Left renal cortex interstitium (tissue), 4 donors: ENCODE results near the gene ETNPPL. TPM values are rescaled to one million over a fixed set of nuclear protein-coding genes. Genes with fewer than 3 reads are reported as not detected.
"Not testable (repeated sequence)": the region's sequence is repeated elsewhere in the genome, so short reads cannot be mapped to it uniquely, and the experiment has no call there.

Source experiments
- DNase-seq, 4 donors: peaks; one replicate each; pipeline ENCODE4 v3.0.0-alpha.2; 2013; ENCODE audit warnings: low read depth in 4 of 4, low spot score in 2 of 4, missing footprints in 1 of 4
- polyA plus RNA-seq, 4 donors: library from polyadenylated mRNA; unstranded; fragments of 120-200 nt; gene quantifications; one replicate each; pipeline ENCODE4 v1.2.1, GENCODE V29; 2013; ENCODE audit not compliant: insufficient read length in 4 of 4

ETNPPL gene
- polyA plus RNA-seq, 4 donors = 0.25 to 0.27 TPM; not detected in 2

GRCh38 chr4:108763226-108763593 is 357 bp upstream of the ETNPPL start:
- DNase-seq = no peak

DNA sequence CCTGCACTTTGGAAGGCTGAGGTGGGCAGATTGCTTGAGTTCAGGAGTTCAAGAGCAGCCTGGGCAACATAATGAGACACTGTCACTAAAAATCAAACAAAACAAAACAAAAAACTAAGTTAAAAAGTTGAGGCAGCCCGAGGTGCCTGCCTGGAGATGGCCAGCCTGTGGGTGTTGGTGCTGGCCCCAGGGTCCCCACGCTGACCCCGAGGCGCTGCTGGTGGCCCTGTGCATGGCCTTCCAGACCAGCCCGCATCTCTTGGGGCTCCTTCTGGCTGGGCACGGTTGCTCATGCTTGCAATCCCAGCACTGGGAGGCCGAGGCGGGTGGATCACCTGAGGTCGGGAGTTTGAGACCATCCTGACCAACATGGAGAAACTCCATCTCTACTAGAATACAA is 4.4 kb downstream of the ETNPPL start:
- DNase-seq = no peak

- no peak for DNase-seq
Observed at GRCh38 chr4:108754327-108754726, 8.5 kb downstream of the ETNPPL start.

GRCh38 chr4:108751321-108751720 is 11.5 kb downstream of the ETNPPL start:
- no peak for DNase-seq

DNA sequence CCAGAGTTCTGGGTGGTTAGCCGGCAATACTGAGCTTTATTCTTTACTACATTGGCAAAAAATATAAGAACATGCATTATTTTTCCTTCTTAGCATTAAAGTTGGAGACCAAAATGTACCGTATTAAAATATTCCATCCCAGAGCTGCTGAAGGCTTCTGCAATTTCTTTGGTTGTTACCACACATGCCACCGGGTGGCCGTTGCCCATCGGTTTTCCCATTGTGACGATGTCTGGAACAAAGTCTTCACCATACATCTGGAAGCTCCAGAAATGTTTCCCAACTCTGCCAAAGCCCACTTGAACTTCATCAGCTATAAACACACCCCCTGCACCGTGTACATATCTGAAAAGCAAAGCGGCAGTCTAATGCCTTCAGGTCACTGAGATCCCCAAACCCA is 13.7 kb downstream of the ETNPPL start:
- no peak for DNase-seq

GRCh38 chr4:108746511-108746910 is 16.3 kb downstream of the ETNPPL start:
- no peak for DNase-seq

DNA sequence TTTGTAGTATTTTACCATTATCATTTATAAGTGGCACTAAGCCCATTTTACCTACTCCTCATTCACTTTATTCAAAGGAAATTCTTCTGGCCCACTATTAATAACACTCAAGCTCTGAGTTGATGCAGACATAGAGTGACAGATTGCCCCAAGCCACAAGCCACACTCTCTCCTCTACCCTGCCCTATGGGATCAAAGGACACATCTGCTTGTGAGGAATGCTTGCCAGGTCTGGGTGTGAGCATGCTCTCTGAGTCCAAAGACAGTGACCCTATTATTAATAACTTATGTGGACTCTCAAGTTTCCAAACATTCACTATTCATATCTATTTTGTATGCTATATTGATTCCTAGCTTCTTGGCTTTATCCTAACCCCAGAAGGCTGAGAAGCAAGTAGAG is 18.5 kb downstream of the ETNPPL start:
- DNase-seq = no peak

- no peak for DNase-seq
Observed at GRCh38 chr4:108742451-108743420, 20.1 kb downstream of the ETNPPL start.

DNA sequence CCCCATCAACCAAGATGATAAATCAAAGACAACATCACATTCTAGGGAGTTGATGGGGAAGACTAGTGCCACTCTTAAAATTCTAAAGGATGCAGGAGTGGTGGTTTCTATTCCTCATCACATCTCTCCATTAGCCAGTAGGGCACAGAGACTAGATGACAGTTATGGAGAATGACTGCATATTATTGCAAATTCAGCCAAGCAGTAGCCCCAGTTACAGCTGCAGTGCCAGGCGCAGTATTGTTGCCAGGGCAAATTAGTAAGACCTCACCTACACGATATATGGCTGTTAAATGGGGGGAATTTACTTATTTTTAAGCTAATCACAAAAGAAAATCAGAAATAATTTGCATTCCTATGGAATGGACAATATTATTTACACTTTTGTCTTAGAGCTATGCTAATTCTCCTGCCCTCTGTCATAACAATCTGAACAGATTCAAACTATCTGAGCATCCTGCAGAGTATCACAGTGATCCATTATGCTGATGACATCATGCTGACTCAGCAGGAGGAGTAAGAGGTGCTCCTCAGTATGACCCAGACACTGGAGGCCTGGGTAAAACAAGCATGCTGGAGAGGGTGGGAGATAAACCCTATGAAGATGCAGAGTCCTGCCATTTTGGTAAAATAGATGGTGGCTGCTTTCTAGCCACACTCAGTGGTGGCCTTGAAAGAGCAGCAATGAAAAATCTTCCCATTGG is 24.7 kb downstream of the ETNPPL start:
- DNase-seq = no peak

DNA sequence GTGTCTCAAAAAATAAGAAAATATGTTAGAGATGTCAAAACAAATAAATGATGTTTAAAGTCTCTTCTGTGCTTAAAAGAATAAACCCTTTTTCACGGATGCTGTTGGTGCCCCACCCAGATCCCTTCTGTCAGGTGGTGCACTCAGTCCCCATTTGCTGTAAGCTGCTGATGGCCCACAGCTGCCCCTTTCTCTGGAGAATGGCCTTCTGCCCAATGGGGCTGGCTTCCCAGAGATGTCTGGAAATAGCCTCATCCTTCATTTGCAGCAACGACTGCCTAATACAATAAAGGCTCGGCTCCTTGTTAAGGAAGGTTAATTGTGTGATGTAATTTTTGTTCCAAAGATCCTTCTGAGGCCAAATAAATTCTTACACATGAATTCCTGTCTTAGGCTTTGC is 31.8 kb downstream of the ETNPPL start:
- no peak for DNase-seq

- no peak for DNase-seq
Observed at GRCh38 chr4:108730579-108730978, 32.3 kb downstream of the ETNPPL start.

GRCh38 chr4:108729731-108730130 is 33.1 kb downstream of the ETNPPL start:
- no peak for DNase-seq

DNA sequence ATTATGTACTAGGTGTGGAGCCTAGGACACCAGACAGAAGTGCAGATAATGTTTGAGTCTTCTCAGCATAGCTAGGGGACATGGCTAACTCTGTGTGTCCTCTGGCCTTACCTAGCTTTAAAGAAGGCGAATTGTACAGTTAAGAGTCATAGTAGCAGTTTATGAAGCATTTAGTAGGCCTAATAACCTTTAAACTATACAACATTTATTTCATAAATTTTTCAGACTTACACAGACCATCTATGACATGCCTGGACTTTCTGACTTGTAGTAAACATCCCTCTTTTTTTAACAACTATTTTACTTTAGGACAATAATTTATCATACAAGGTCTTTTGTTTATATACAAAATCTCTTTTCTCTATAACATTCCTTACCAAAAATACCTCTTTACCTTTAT is 37.4 kb downstream of the ETNPPL start:
- DNase-seq = no peak

DNA sequence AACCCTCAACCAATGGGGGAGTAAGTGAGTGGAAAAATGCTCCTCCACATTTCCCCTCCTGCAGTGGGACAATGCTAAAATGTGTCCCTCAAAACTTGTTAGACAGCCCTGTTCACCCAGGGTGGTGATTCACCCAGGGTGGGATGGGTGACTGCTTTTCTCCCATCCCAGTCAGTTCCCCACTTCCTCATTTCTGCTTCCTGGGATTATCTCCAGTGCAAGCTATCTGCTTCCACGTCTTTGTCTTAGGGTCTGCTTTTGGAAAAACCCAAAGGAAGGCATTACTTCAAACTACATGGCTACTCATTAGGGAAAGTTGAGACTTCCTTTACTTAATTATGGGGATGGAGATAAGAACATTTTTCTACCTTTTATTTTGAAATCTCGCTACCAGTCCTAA is 45.5 kb downstream of the ETNPPL start:
- no peak for DNase-seq

GRCh38 chr4:108716340-108716739 is 46.5 kb downstream of the ETNPPL start:
- no peak for DNase-seq

GRCh38 chr4:108714880-108715279 is 48.0 kb downstream of the ETNPPL start:
- no peak for DNase-seq

GRCh38 chr4:108710578-108710977 is 52.3 kb downstream of the ETNPPL start:
- DNase-seq = not testable (repeated sequence)

GRCh38 chr4:108709722-108710121 is 53.1 kb downstream of the ETNPPL start:
- DNase-seq = no peak

GRCh38 chr4:108709234-108709633 is 53.6 kb downstream of the ETNPPL start:
- no peak for DNase-seq

DNA sequence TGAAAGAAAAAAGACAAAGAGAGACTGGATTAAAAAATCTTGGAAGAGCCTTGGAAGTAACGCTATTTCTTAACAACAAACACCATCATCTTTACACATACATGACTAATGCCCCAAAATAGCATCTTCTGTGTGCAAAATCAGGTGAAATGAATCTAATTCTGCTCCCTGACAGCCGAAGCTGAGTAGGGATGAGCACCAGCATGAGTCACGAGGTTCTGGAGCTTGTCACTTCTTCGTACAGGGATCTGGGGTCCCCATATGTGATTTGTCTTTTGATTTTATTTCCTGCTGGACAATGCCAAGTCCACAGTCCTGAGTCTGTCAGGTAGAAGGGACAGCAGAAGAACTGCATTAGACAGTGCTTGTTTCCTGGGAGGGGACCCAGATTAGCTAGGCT is 56.6 kb downstream of the ETNPPL start:
- no peak for DNase-seq

GRCh38 chr4:108703966-108704365 is 58.9 kb downstream of the ETNPPL start:
- DNase-seq = no peak

DNA sequence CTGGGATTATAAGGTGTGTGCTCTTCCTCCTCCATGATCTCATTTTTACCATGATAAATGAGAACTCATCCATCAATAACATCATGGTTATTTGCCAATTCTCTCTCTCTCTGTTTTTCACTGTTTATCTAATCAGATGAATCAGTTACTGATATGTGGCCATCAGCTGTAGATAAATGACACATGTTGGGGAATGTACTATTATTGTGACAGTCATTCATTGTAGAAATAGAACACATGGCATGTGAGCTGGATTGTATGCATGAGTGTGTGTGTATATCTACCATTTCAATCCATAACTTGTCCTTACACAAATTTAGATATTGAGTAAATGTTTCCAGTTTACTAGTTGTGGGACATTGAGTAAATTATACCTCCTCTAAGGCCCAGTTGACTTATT is 59.5 kb downstream of the ETNPPL start:
- no peak for DNase-seq
